ENCODE measurements around the gene RCSD1.

- TF ChIP-seq CTCF (IDR thresholded peaks at IDR 0.05) = no peak
- TF ChIP-seq POLR2A (IDR thresholded peaks at IDR 0.05) = no peak
Observed at GRCh38 chr1:167676205-167676915, 46.3 kb downstream of the RCSD1 start.
